IMR-90 (cell line): ENCODE measurements around the gene ITGA1. TPM values are rescaled to one million over a fixed set of nuclear protein-coding genes. Genes with fewer than 3 reads are reported as not detected.

Experiments used
- ATAC-seq: fragments of 200-7000 bp; cut with Tn5 transposase; 2 replicates; pipeline ENCODE4 v1.9.1; 2020; ENCODE audit warnings: low read depth, mild to moderate bottlenecking, moderate library complexity
- BruUV-seq: library from RNA; stranded (reverse); fragments of 400-500 nt; replicated peaks from 2 replicates; lab custom pipeline; 2021; lab: Mats Ljungman, UMichigan
- CTCF ChIA-PET: fragments of 300-600 bp; formaldehyde crosslinking; extraction: SDS; loops from one replicate; lab custom pipeline; 2021; ENCODE audit warnings: antibody characterized with exemption; lab: Yijun Ruan, JAX
- POLR2A ChIA-PET: fragments of 300-600 bp; sonication (Branson Sonifier 250); formaldehyde crosslinking; loops from one replicate; lab custom pipeline; 2022; ENCODE audit warnings: antibody characterized with exemption; ENCODE audit not compliant: unreplicated experiment; lab: Charles Lee
- DNase-seq: peaks from one replicate; pipeline ENCODE4 v3.0.0; 2013
- H2AFZ ChIP-seq: replicated peaks from 2 replicates; pipeline ENCODE3; 2013; ENCODE audit warnings: low read length, mild to moderate bottlenecking; ENCODE audit not compliant: poor library complexity
- H2AK5ac ChIP-seq: 2 replicates; pipeline ENCODE4 v1.6.1; 2013; ENCODE audit warnings: low read depth, low read length, inconsistent platforms
- H2AK9ac ChIP-seq: replicated peaks from 2 replicates; pipeline ENCODE3; 2013; ENCODE audit warnings: mild to moderate bottlenecking, low read depth, low read length, moderate library complexity; ENCODE audit not compliant: poor library complexity
- H2BK120ac ChIP-seq: 2 replicates; pipeline ENCODE4 v1.6.1; 2013; ENCODE audit warnings: low read depth, low read length, inconsistent platforms
- H2BK15ac ChIP-seq: 3 replicates; pipeline ENCODE4 v1.6.1; 2013; ENCODE audit warnings: low read depth, low read length, inconsistent platforms
- H2BK20ac ChIP-seq: 2 replicates; pipeline ENCODE4 v1.6.1; 2013; ENCODE audit warnings: low read depth, mild to moderate bottlenecking, inconsistent platforms, low read length, moderate library complexity
- H2BK5ac ChIP-seq: 2 replicates; pipeline ENCODE4 v1.6.1; 2013; ENCODE audit warnings: mild to moderate bottlenecking, low read depth, low read length, inconsistent platforms; ENCODE audit not compliant: poor library complexity, severe bottlenecking
- H3K14ac ChIP-seq: replicated peaks from 2 replicates; pipeline ENCODE4 v1.6.1; 2013; ENCODE audit warnings: low read depth, low read length, inconsistent platforms
- H3K18ac ChIP-seq: 2 replicates; pipeline ENCODE4 v1.6.1; 2013; ENCODE audit warnings: low read depth, low read length, control low read depth
- H3K23ac ChIP-seq: 2 replicates; pipeline ENCODE4 v1.6.1; 2013; ENCODE audit warnings: low read depth, low read length, inconsistent platforms
- H3K27ac ChIP-seq: 2 replicates; pipeline ENCODE4 v1.5.1; 2013; ENCODE audit warnings: mild to moderate bottlenecking, control low read depth, low read length; ENCODE audit not compliant: insufficient read depth
- H3K27me3 ChIP-seq: 2 replicates; pipeline ENCODE4 v1.6.1; 2013; ENCODE audit warnings: low read length; ENCODE audit not compliant: control insufficient read depth, insufficient read depth
- H3K36me3 ChIP-seq: 2 replicates; pipeline ENCODE4 v1.6.1; 2013; ENCODE audit warnings: low read length, mixed read lengths; ENCODE audit not compliant: control insufficient read depth, insufficient read depth
- H3K4ac ChIP-seq: 2 replicates; pipeline ENCODE4 v1.6.1; 2013; ENCODE audit warnings: low read depth, low read length, inconsistent platforms
- H3K4me1 ChIP-seq: 2 replicates; pipeline ENCODE4 v1.6.1; 2013; ENCODE audit warnings: low read length, mixed read lengths; ENCODE audit not compliant: control insufficient read depth, insufficient read depth
- H3K4me2 ChIP-seq: 2 replicates; pipeline ENCODE4 v1.6.1; 2013; ENCODE audit warnings: low read depth, mild to moderate bottlenecking, control low read depth, low read length, moderate library complexity
- H3K4me3 ChIP-seq: 2 replicates; pipeline ENCODE4 v1.5.1; 2013; ENCODE audit warnings: low read depth, mild to moderate bottlenecking, control low read depth, low read length, moderate library complexity; ENCODE audit not compliant: insufficient read depth
- H3K56ac ChIP-seq: 2 replicates; pipeline ENCODE4 v1.6.1; 2013; ENCODE audit warnings: low read length, inconsistent platforms; ENCODE audit not compliant: insufficient read depth; ENCODE audit errors: extremely low read depth
- H3K79me1 ChIP-seq, 2 experiments: 2 replicates each; pipeline ENCODE4 v1.6.1; 2013; ENCODE audit warnings: low read length in 2 of 2, inconsistent platforms in 1 of 2, low read depth in 1 of 2
- H3K9ac ChIP-seq: 2 replicates; pipeline ENCODE4 v1.6.1; 2013; ENCODE audit warnings: low read depth, low read length, control low read depth
- H3K9me1 ChIP-seq: 2 replicates; pipeline ENCODE4 v1.6.1; 2013; ENCODE audit warnings: low read length, inconsistent platforms; ENCODE audit not compliant: insufficient read depth
- H3K9me3 ChIP-seq: 2 replicates; pipeline ENCODE4 v1.6.1; 2013; ENCODE audit warnings: low read length; ENCODE audit not compliant: control insufficient read depth, insufficient read depth
- H4K20me1 ChIP-seq: 2 replicates; pipeline ENCODE4 v1.6.1; 2013; ENCODE audit warnings: low read length, inconsistent platforms; ENCODE audit not compliant: insufficient read depth
- H4K5ac ChIP-seq: 2 replicates; pipeline ENCODE4 v1.6.1; 2013; ENCODE audit warnings: mild to moderate bottlenecking, low read depth, low read length, control low read depth
- H4K8ac ChIP-seq, 2 experiments: 2 replicates each; pipeline ENCODE4 v1.6.1; 2013; ENCODE audit warnings: low read depth in 2 of 2, low read length in 2 of 2, control low read depth in 1 of 2, inconsistent platforms in 1 of 2
- H4K91ac ChIP-seq: 2 replicates; pipeline ENCODE4 v1.6.1; 2013; ENCODE audit warnings: low read depth, low read length, inconsistent platforms; ENCODE audit not compliant: insufficient read depth
- BHLHE40 ChIP-seq: fragments of 150-350 bp; IDR thresholded peaks from 2 replicates; pipeline ENCODE4 v1.6.1; 2016; ENCODE audit warnings: mild to moderate bottlenecking, low read depth, low read length
- CEBPB ChIP-seq: IDR thresholded peaks from 2 replicates; pipeline ENCODE4 v1.6.1; 2012; ENCODE audit warnings: low read depth, low read length, improper control_type of control experiment
- CHD1 ChIP-seq: IDR thresholded peaks from 2 replicates; pipeline ENCODE4 v1.6.1; 2012; ENCODE audit warnings: low read depth, low read length, improper control_type of control experiment
- ELK1 ChIP-seq: fragments of 150-350 bp; IDR thresholded peaks from 2 replicates; pipeline ENCODE4 v1.6.1; 2016; ENCODE audit warnings: low read depth, mild to moderate bottlenecking, low read length, moderate library complexity, borderline replicate concordance
- FOS ChIP-seq: fragments of 150-350 bp; IDR thresholded peaks from 2 replicates; pipeline ENCODE4 v1.6.1; 2016; ENCODE audit warnings: low read depth, low read length
- MAFK ChIP-seq: IDR thresholded peaks from 2 replicates; pipeline ENCODE4 v1.6.1; 2012; ENCODE audit warnings: low read depth, low read length, improper control_type of control experiment
- MAZ ChIP-seq: IDR thresholded peaks from 2 replicates; pipeline ENCODE4 v1.6.1; 2012; ENCODE audit warnings: low read depth, mild to moderate bottlenecking, low read length, improper control_type of control experiment, moderate library complexity, borderline replicate concordance
- MXI1 ChIP-seq: IDR thresholded peaks from 2 replicates; pipeline ENCODE4 v1.6.1; 2012; ENCODE audit warnings: low read depth, mild to moderate bottlenecking, low read length, moderate library complexity, borderline replicate concordance
- NFE2L2 ChIP-seq: fragments of 150-350 bp; IDR thresholded peaks from 2 replicates; pipeline ENCODE4 v1.6.1; 2016; ENCODE audit warnings: low read depth, mild to moderate bottlenecking, low read length
- POLR2A ChIP-seq: IDR thresholded peaks from 2 replicates; pipeline ENCODE4 v1.6.1; 2012; ENCODE audit warnings: mild to moderate bottlenecking, low read depth, low read length
- RAD21 ChIP-seq: IDR thresholded peaks from 2 replicates; pipeline ENCODE4 v1.6.1; 2012; ENCODE audit warnings: low read length, improper control_type of control experiment
- RCOR1 ChIP-seq: IDR thresholded peaks from 2 replicates; pipeline ENCODE4 v1.6.1; 2012; ENCODE audit warnings: mild to moderate bottlenecking, low read length, improper control_type of control experiment; ENCODE audit not compliant: insufficient replicate concordance
- RFX5 ChIP-seq: IDR thresholded peaks from 2 replicates; pipeline ENCODE4 v1.8.0; 2012; ENCODE audit warnings: low read depth, mild to moderate bottlenecking, low read length, moderate library complexity
- SMC3 ChIP-seq: fragments of 150-350 bp; IDR thresholded peaks from 2 replicates; pipeline ENCODE4 v1.6.1; 2016; ENCODE audit warnings: low read depth, mild to moderate bottlenecking, antibody characterized with exemption, low read length, moderate library complexity
- USF2 ChIP-seq: fragments of 150-350 bp; IDR thresholded peaks from 2 replicates; pipeline ENCODE4 v1.6.1; 2017; ENCODE audit warnings: mild to moderate bottlenecking, antibody characterized with exemption, low read length, low read depth
- WGBS, 2 experiments: methylation state at CpG; one replicate each; pipeline versions ENCODE4 v1.1.5 to v1.1.7; 2013; ENCODE audit warnings: missing lambda C conversion rate in 2 of 2; ENCODE audit not compliant: insufficient read length in 1 of 2; ENCODE audit errors: extremely low coverage in 2 of 2; 5-methylcytosine and 5-hydroxymethylcytosine counted together
- dilution Hi-C: fragments of 300-500 bp; cut with HindIII; formaldehyde crosslinking; loops from one replicate; pipeline ENCODE4 v1.14.3; 2018; ENCODE audit warnings: low sequenced_read_pairs; ENCODE audit not compliant: unreplicated experiment
- in situ Hi-C: fragments of 300-500 bp; cut with MboI; formaldehyde crosslinking; loops from 3 replicates; pipeline ENCODE4 v1.14.3; 2019; ENCODE audit warnings: low sequenced_read_pairs, inconsistent platforms, mixed read lengths
- intact Hi-C: fragments of 100-400 bp; cut with micrococcal nuclease; formaldehyde crosslinking; loops from 2 replicates; pipeline ENCODE4 v1.10.0; 2022
- polyA plus RNA-seq, 3 experiments: library from polyadenylated mRNA; depleted of rRNA; stranded (reverse); fragments of >200 nt; gene quantifications; 2 replicates each; pipeline ENCODE4 v1.2.3, GENCODE V29; 2012; ENCODE audit warnings: low replicate concordance in 1 of 3
- total RNA-seq: library from RNA; depleted of rRNA; stranded (reverse); fragments of >200 nt; gene quantifications from 2 replicates; pipeline ENCODE4 v1.2.3, GENCODE V29; 2012
- TF ChIP-seq, protein P1 (sequence below): conservative IDR thresholded peaks from 2 replicates; pipeline ENCODE4 v1.5.1; 2012; ENCODE audit warnings: mild to moderate bottlenecking, low read depth, low read length, improper control_type of control experiment

The ITGA1 gene
- total and polyA plus RNA-seq, 2 of the 4 experiments (the other 2 are of a cell fraction): 22.3 to 95.2 TPM

DNA sequence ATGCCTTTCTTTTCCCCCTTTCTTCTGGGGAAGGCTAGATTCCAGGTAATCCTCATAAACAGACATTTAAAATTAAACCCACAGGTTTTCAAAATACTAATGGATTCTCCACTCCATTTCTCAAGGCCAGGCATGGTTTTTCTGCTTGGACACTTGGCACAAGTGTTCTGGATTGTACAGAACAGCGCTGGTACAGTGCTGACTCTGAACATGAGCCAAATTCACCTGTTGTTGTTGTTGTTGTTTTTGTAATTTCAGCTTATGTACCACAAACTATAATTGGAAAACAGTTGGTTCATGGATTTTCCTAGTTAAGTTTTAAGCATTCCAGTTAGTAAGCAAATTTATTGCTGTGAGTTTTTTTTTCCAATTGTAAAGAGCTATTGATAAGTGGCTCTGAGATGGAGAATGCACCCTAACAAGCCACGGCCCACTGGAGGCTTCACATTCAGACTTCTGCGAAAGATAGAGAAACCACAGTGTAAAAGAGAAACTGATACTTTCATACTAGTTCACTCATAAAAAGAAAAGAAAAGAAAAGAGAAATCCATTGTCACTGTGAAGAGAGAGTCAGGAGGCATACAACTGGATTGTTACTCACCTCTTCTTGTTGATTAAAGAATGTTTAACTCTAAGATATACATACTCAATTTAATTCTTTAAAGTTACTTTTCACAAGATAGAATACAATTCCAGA, 16.2 kb upstream of the ITGA1 start:
- Histone ChIP-seq H3K4me2 (no peak overlapping the region), H2BK20ac (no peak overlapping the region)
- BruUV-seq: no TSS peak

More for the DNA sequence above, 16.2 kb upstream of the ITGA1 start:
- H4K8ac ChIP-seq: no peak overlapping the region
- dilution Hi-C loops: no loop called here
- no peaks in the 10 kb centered on the region for H3K79me1 ChIP-seq
- no peaks in the 10 kb centered on the region for H4K20me1 ChIP-seq
- in situ Hi-C loops: no loop called here
- intact Hi-C loops: no loop called here
- ChIA-PET POLR2A (no interaction called here), CTCF (no interaction called here)
- no peak overlapping the region for H2AFZ ChIP-seq
- no peaks in the 10 kb centered on the region for H3K4me1 ChIP-seq
- no peak overlapping the region for H2AK5ac ChIP-seq
- no peaks in the 10 kb centered on the region for H3K9me3 ChIP-seq
- H3K36me3 ChIP-seq: no peaks in the 10 kb centered on the region
- no peak overlapping the region for H3K27ac ChIP-seq
- H3K23ac ChIP-seq: no peak overlapping the region
- no peak overlapping the region for H3K18ac ChIP-seq
- no peak overlapping the region for H3K4ac ChIP-seq
- H2BK5ac ChIP-seq: no peak overlapping the region
- H3K9me1 ChIP-seq: no peaks in the 10 kb centered on the region
- no peaks in the 10 kb centered on the region for H3K27me3 ChIP-seq
- no peak overlapping the region for H2BK15ac ChIP-seq
- no peak overlapping the region for H3K9ac ChIP-seq
- no peak overlapping the region for H4K5ac ChIP-seq
- DNase-seq (no peak), ATAC-seq (no peak)
- H4K91ac ChIP-seq: no peak overlapping the region
- H3K4me3 ChIP-seq: no peak overlapping the region
- H3K56ac ChIP-seq: no peak overlapping the region
- H3K14ac ChIP-seq: no peak overlapping the region
- no peak overlapping the region for H2AK9ac ChIP-seq
- TF ChIP-seq USF2: no peak
- TF ChIP-seq CHD1: no peak
- TF ChIP-seq RFX5: no peak
- no peak for TF ChIP-seq MAZ
- TF ChIP-seq RCOR1: no peak
- TF ChIP-seq POLR2A: no peak
- no peak for TF ChIP-seq FOS
- TF ChIP-seq RAD21: no peak
- no peak for TF ChIP-seq MAFK
- no peak for TF ChIP-seq CEBPB
- no peak for TF ChIP-seq ELK1
- no peak for TF ChIP-seq MXI1
- TF ChIP-seq SMC3: no peak
- TF ChIP-seq, protein P1, sequence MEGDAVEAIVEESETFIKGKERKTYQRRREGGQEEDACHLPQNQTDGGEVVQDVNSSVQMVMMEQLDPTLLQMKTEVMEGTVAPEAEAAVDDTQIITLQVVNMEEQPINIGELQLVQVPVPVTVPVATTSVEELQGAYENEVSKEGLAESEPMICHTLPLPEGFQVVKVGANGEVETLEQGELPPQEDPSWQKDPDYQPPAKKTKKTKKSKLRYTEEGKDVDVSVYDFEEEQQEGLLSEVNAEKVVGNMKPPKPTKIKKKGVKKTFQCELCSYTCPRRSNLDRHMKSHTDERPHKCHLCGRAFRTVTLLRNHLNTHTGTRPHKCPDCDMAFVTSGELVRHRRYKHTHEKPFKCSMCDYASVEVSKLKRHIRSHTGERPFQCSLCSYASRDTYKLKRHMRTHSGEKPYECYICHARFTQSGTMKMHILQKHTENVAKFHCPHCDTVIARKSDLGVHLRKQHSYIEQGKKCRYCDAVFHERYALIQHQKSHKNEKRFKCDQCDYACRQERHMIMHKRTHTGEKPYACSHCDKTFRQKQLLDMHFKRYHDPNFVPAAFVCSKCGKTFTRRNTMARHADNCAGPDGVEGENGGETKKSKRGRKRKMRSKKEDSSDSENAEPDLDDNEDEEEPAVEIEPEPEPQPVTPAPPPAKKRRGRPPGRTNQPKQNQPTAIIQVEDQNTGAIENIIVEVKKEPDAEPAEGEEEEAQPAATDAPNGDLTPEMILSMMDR: no peak
- TF ChIP-seq NFE2L2: no peak
- no peak for TF ChIP-seq BHLHE40
- no CpG with 5 or more reads among the region's 3 CpGs for WGBS, 2 experiments
- H2BK120ac ChIP-seq: no peak overlapping the region
